HG03064 (cell line): Measurements from ENCODE around the gene ABLIM2.

Source experiments
- ATAC-seq: cut with Tn5 transposase; IDR thresholded peaks from one replicate; pipeline ENCODE4 v1.9.1; 2021; ENCODE audit warnings: low read depth; ENCODE audit not compliant: unreplicated experiment

The ABLIM2 gene

DNA sequence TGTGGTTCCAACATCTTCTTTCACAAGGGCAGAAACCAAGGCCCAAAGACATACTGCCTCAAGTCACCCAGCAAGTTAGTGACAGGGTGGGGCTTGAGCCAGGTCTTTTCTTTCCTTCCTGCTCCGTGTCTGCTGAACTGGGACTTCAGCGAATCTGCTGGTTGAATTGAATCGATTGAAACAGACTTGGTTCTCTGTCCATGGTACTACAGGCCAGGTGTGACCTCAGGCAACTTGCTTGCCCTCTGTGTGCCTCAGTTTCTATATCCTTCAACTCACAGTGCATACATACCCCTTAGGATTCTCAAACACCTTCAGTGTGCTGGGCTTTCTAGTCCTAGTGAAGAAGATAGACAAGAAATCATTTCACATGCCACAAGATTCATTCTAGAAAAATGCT, 2.0 kb upstream of the ABLIM2 start:
- ATAC-seq: no peak

DNA sequence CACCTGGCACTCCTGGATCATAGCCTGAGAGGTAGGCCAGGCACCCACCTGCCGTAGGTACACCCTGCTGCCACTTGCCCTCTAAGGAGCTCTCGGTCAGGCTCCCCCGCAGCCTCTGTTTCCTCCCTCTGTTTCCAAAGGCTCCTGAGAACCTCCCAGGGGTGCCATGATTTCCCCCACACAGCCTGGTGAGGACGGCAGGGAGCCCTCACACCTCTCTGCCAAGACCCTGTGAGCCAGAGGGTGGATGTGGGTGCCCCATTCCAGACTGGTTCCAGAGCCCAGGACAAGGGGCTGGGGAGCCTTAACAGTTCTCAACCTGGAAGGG, 1.6 kb upstream of the ABLIM2 start:
- no peak for ATAC-seq

DNA sequence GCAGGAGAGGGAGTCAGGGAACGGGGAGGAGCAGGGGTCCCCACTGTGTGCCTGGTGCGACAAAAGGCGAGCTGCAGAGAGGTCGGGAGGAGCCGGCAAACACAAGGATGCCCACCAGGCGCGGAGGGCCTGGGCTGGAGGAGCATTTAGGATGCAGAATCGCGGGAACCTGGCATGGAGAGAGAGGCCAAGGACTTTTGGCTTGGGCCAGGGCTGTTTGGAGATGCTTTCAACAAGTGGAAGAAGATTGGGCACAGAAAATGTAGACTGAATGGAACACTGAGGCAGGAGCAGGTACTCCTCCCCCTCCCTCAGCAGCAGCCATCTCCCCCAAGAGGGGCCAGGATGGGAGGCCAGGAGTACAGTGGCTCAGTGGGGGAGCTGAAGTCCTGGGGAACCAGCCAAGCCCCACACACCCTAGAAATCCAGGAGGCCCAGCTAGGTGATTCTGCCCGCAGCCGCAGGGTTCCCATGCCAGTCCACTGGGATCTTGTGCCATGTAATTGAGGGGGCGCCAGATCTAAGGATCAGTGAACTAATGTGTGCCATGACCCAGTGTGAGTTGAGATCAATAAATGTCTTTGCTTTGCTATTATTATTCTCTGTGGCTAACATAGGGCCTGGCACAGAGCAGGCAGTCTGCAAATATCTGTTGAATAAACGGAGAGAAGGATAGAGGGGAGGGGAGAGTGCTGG, 1.1 kb upstream of the ABLIM2 start:
- no peak for ATAC-seq

DNA sequence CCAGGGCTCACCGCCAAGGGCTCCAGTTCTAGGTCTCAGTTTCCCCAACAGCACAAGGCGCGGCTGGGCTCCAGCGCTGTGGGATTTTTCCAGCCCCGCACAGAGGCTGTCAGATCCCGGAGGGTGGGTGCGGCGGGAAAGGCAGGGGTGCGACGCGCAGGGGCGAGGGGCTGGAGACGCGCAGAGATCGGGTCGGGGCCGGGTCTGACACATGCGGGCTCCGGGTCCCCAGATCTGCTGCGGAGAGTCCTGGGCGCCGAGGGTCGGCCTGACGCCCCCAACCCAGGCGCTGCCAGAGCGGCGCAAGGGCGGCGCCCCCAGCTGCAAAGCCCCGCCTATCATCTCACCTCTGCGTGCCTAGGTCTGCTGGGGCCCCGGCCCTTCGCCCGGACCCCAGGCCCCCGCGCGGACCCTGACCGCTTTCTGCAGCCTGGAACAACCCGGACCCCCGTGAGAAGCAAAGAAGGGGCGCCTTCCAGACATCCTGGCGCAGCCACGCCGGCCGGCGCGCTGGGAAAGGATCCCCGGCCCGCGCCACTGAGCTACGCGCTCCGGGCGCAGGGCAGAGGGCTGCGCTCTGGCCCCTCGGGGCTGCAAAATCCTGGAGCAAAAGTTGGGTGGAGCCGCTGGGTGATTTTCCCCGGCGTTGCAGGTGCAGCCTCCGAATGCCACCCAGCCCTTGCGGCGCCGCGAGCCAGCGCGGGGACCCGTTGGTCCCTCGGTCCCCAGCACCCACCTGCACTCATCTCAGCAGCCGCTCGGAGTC, 486 bp downstream of the ABLIM2 start:
- ATAC-seq: peak; percentile 7

DNA sequence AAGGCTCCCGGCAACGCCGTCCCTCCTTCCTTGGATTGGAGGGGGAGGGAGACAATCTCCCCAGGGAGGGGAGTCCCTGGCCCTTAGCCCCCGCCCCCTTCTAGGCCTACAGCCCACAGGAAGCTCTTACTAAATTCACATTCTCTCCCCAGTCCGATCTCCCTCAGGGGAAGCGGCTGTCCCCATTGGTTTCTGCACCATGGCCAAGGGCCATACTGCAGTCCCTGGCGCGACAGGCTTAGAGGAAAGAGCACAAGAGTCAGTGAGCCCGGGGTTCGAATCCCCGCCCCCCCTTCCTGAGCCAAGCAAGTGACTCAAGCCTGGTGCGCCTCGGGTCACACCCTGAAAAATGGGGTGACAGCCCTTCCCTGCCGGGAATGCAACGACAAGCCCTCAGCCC, 1.1 kb downstream of the ABLIM2 start:
- ATAC-seq: no peak

DNA sequence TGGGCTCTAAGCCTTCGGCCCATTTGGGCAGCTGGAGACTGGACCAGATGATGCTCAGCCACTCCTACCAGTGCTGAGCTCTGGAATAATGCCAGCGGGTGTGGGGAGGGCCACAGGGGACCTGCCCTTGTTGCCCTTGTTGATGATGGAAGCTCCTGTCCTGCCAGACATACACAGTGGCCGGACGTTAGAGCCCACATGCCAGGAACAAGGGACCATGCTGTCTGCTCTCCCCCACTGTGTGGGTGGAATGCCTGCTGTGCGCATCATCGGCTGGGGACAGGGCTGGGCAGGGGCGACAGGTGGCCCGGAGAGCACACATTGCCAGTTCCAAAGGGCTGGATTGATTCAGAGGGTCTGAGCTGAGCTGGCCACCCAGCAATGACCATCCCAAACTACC, 2.0 kb downstream of the ABLIM2 start:
- ATAC-seq: no peak

DNA sequence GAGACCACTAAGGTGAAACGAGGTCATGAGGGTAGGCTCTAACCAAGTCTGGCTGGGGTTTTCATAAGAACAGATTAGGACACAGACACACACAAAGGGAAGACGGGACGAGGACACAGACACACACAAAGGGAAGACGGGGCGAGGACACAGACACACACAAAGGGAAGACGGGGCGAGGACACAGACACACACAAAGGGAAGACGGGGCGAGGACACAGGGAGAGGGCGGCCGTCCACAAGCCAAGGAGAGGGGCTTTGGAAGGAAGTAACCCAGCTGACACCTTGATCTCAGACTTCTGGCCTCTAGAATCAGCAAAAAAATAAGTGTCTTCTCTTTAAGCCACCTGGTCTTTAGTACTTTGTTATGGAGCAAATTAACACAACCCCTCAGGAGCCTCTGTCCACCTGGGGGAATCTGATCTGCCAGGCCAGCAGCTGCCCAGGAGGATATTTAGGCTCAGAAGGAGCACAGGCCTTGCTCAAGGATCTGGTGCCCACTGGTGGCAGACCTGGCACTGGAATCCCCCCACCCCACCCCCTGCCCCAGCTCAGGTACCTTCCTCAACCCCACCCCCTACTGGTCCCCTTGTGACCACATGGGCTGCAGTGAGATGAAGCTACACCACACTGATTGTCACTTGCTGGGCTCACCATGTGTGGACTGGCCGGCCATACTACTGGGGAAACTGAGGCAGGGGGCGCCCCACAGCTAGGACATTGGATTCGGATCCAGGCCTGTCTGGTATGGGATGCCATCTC, 2.8 kb downstream of the ABLIM2 start:
- ATAC-seq: no peak

DNA sequence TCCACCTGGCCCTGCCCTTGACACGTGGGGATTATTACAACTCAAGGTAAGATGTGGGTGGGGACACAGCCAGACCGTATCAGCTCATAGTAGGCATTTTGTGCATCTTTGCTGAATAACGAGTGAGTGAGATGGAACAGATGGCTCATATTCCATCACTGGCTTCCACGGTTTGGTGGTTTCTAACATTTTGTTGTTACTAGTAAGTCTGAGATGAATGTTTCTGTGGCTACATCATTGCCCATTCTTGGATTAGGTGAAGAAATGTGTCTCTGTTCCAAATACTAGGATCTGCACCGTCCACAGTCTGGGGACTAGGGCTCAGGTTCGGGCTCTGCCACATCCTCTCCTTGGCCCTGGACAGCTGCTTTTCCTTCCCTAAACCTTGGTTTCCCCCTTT, 3.6 kb downstream of the ABLIM2 start:
- no peak for ATAC-seq

DNA sequence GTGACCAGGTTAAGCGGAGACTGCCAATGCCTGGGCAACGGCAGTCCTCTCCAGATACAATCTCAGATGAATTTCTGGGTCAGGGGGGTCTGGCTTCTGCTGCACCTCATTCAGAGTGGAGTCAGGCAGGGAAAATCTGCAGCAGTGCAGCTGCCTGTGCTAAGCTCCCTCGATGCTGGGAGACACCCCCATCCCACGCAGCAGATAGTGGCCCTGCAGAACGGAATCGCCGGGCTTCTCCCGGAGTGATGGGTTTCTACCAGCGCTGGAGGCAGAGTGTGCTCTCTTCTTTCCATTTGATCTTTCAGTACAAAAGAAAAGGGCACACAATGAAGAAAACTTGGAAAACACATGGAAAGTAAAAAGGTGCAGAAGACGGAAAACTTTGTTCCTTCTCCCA, 5.2 kb downstream of the ABLIM2 start:
- ATAC-seq: no peak

DNA sequence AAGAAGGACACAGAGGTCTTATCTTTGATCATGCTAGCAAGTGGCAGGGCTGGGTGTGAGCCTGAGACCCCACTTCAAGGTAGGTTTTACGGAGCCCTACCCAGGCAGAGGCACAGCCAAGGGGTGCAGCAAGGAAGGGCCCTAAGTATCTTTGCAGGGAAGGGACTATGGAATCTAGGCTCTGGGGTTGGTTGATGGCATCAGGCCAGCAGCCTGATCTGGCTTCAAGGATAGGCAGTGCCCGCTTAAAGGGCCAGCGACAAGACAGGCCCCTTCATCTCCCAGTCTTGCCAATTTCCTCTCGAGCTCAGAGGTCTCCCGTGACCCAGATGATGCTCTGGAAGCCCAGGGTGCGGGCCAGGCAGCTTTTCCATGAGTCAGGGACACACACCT, 5.8 kb downstream of the ABLIM2 start:
- no peak for ATAC-seq

DNA sequence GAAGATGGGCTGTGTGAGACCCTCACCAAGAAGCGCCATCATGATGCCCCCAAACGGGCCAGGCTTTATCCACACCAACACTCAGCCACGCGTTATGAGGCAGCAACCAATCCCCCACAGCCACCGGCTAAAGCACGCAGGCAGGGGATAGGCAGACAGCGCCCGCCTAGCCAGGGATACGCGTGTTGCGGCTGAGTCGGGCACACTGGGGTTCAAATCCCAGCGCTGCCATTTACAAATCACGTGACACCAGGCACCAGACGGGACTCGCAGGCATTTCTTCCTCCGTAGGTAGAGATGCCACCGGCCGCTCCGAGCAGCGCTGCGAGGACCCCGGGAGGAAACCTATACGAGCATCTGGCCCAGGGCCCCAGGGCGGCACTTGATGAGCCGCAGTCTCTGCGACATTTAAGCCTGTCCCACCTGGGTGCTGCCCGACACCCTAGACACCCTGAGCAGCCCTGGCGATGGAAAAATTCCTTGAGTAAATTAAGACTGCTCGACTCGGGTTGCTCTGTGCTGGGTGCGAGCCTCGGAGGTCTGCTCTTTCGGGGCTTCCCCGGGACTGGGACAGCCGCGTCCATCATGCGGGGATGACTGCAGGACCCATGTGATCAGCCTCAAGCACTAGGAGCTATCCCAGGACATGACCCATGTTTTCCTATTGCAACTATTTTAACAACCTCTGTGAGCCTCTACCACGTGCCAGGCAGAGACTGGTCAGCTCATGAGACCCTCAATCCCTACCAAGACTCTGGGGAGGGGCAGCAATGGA, 6.3 kb downstream of the ABLIM2 start:
- ATAC-seq: no peak

DNA sequence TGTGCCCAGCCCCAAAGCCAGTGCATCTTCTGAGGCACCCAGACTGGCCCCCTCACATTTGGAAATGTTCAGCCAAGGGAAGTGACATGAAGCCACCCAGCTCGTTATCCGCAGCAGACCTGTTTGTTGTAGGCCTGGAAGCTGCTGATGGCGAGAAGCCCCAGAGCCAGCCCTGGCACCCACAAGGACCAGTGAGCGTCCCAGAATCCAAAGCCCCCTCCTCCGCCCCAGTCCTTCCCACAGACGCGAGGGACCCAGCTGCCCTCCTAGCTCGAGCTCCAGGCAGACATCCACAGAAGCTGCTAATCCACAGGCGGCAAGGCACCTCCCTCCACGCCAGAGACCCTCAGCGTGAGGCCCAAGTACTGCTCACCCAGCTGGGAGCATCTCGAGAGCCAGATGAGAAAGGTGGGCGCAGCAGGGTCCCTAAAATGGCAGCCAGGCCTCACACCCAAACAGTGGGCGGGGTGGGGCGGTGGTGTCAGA, 7.4 kb downstream of the ABLIM2 start:
- ATAC-seq: no peak

DNA sequence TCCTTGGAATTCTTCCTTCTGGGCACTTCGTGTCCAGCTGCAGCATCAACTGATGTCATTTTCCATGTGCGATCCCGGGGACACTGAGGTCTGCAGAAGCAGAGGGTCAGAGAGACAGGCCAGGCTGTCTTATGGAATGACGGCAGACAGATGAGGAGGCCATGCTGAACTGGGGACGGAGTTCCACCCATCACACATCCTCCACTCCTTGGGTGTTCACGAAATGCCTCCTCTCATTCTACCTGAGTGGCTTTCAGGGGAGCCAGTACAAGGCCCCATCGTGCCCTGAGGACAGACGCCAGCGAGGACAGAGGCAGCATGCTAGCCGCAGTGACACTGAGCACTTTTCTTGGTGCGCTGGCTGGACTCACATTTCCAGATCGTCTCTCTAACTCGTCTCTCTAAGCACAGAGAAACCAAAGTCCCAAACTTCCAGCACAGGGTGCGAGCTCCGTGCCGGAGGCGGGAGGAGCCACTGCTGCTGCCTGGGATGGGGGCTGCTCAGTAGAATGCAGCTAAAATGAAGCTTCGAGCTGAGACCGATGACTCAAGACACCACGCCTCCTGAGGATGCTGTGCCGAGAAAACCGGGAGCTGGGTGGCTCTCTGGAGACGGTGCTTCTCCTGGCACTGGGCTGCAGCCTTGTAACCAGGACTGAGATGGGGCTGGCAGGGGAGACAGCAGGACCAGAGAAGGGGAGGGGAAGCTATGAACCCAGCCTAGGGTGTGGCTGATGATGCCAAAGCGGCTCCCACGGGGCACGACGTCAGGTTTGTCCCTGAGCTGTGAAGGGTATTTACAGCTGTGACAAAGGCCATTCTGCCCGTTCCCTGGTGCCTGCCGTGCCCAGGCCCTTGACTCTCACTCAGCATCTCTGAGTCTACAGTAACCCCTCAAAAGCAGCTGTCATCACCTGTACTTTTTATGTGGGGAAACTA, 8.2 kb downstream of the ABLIM2 start:
- no peak for ATAC-seq

DNA sequence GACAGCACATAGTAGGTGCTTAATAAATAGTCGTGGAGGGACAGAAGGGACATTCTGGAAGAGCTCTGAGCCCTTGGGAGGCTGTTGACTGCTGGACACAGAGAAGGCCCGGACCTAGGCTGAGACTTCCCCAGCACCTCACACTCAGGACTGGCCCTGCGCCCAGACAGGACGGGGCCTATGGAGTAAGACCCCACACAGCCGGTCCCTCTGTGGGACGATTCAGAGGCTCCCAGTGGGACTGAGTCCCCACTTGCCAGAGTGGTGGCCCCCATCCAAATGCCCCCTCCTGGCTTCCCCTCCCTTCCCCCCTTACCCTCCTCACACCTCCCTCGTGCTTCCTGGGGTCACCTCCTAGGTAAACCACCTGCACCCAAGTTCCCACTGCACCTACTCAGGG, 8.9 kb downstream of the ABLIM2 start:
- no peak for ATAC-seq

DNA sequence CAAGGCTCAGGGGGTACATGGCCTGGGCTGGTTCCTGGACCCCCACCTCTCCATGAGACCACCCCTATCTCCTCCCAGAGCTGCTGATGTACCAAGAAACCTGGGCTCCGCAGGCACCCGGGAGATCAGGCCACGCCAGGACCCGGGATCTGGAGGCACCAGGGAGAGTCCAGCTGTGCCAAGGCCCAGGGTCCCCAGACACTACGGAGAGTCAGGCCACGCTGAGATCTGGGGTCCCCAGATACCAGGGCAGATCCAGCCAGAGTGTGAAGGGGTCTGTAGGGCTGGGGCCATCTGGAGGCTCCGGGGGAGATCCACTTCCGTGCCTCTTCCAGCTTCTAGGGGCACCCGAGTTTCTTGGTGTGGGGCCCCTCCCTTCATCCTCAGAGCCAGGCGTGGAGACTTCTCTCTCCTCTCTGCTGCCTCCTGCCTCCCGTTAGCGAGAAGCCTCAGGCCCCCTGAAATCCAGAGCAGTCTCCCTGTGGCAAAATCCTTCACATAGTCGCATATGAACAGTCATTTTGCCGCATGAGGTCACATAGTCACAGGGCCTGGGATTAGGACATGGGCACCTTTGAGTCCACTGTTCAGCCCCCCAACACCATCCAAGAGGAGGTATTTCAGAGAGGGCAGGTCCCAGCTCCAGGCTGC, 9.7 kb downstream of the ABLIM2 start:
- ATAC-seq: no peak

DNA sequence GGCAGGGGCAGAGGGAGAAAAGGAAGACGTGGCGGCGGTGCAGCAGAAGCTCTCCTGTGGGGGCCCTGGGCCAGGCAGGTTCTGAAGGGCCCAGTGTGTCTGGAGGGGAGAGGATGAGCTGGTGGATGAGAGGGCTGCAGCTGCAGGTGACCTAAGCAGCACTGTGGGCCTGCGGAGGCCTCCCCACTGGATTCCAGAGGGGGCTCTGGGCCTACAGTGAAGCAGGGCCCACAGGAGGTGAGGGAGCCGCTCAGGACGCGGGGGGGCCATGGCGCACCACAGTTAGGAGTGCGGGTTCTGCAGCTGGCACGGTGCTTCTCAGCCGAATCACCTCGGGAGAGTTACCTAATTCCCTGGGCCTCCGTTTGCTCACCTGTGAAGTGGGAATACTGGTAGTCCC, 10.5 kb downstream of the ABLIM2 start:
- no peak for ATAC-seq

DNA sequence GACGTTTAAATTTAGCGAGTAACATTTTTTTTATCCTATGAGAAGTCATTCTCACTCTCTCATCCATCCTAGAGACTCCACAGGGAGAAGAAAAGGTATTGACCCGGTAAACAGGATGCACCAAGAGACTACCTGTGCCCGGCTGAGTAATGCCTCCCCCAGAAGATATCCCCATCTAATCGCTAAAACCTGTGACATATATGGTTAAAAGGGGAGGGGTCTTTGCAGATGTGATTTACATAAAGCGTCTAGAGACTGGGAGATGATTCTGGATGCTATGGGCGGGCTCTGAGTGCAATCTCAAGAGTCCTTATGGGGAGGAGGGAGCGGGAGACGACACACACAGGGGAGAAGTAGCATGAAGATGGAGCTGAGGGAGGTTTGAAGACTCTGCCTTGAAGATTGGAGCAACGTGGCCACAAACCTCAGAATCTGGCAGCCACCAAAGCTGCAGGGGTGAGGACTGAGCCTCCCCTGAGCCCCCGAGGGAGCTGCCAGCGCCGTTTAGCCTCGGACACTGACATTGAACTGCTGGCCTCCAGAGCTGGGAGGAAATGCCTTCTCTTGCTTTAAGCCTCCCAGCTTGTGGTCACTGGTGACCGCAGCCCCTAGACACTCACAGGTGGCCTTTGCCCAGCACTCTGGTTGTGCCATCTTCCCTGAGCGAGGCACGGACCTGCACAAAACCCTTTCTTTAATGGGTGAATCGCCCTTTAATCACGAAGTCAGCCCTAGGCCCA, 11.2 kb downstream of the ABLIM2 start:
- no peak for ATAC-seq

DNA sequence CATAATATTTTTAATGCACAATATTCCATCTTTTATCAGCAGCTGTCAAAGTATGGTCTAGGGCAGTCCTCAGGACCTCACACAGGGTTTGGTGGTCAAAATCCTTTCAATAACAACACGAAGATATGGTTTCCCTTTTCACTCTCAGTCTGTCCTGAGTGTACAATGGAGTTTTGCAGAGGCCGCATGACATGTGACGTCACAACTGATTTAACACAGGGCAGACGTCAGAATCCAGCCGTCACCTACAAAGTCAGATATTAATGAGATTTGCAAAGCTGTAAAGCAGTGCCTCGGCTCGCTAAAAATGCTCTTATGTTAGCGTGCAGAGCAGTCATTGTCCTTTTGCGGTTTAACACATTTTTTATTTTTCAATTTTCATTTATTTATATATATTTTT, 12.5 kb downstream of the ABLIM2 start:
- no peak for ATAC-seq

DNA sequence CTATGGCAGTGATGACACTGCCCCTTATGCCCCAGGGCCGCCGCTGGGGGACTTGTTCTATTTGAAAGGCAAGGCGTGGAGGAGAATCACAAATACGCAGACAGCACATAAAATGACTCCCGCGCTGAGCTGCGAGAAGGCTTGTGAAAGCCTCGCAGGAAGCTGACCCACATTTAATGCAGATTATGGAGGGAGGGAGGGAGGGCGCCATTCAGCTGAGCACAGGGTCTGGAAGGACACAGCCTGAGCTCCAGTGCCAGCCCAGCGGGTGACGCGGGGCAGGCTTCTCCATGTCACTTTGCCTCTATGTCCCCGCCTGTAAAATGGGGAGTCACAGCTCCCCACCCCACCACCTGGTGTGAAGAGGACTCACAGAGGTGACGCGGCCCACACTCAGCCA, 14.3 kb downstream of the ABLIM2 start:
- ATAC-seq: no peak
